K562 treated with DMSO at 1 percent for 48 hours (cell line): ENCODE measurements around the gene SIM2. TPM values are rescaled to one million over a fixed set of nuclear protein-coding genes. Genes with fewer than 3 reads are reported as not detected.

Experiments used
- total RNA-seq: library from RNA; unstranded; fragments of 300-600 nt; gene quantifications from 2 replicates; pipeline ENCODE4 v1.2.3, GENCODE V29; 2022; ENCODE audit warnings: low replicate concordance; ENCODE audit errors: extremely low read depth

Gene SIM2
- total RNA-seq, result not detected in 2 replicates

DNA sequence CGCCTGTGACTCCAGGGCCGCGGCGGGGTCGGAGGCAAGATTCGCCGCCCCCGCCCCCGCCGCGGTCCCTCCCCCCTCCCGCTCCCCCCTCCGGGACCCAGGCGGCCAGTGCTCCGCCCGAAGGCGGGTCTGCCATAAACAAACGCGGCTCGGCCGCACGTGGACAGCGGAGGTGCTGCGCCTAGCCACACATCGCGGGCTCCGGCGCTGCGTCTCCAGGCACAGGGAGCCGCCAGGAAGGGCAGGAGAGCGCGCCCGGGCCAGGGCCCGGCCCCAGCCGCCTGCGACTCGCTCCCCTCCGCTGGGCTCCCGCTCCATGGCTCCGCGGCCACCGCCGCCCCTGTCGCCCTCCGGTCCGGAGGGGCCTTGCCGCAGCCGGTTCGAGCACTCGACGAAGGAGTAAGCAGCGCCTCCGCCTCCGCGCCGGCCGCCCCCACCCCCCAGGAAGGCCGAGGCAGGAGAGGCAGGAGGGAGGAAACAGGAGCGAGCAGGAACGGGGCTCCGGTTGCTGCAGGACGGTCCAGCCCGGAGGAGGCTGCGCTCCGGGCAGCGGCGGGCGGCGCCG, at the start of gene SIM2:
TSS of gene SIM2 (plus strand) at position 135 of the 565 bp plus-strand sequence. CDS start 632 bp downstream, outside the sequence.

Other genes with a start within 250 kb of the SIM2 start
- gene CLDN14, start 219.0 kb upstream of the SIM2 start, total RNA-seq, result not detected in 2 replicates